Measurements from ENCODE around the gene DPH2.

DPH2 gene

GRCh38 chr1:43970502-43970901 lies 692 bp downstream of the DPH2 start:
- no peak for DNase-seq

- no peak for DNase-seq
Measured at GRCh38 chr1:43970911-43971310, 1.1 kb downstream of the DPH2 start.

- no peak for DNase-seq
Measured at GRCh38 chr1:43971336-43971980, 1.6 kb downstream of the DPH2 start.

- no peak for DNase-seq
Measured at GRCh38 chr1:43973981-43974442, 4.2 kb downstream of the DPH2 start.

- peak; percentile 98 for DNase-seq
Measured at GRCh38 chr1:43974443-43975248, 4.8 kb downstream of the DPH2 start, which contains the start of gene ATP6V0B. Gene ATP6V0B, plus strand, starts transcription at chr1:43974960. Its CDS starts 81 bp downstream, at chr1:43975041.

GRCh38 chr1:43975249-43975961 lies 5.6 kb downstream of the DPH2 start:
- peak; percentile 74 for DNase-seq

- no peak for DNase-seq
Measured at GRCh38 chr1:43976045-43976444, 6.2 kb downstream of the DPH2 start.

GRCh38 chr1:43976890-43977289 lies 7.1 kb downstream of the DPH2 start:
- no peak for DNase-seq

- DNase-seq, result no peak
Measured at GRCh38 chr1:43977376-43978263, 7.8 kb downstream of the DPH2 start.

GRCh38 chr1:43978264-43978550 lies 8.4 kb downstream of the DPH2 start:
- no peak for DNase-seq

- peak; percentile 77 for DNase-seq
Measured at GRCh38 chr1:43978551-43979260, 8.9 kb downstream of the DPH2 start, which contains the start of gene B4GALT2. Gene B4GALT2, plus strand, starts transcription at chr1:43979210. Its CDS starts 1,951 bp downstream, at chr1:43981161.

GRCh38 chr1:43979261-43979527 lies 9.4 kb downstream of the DPH2 start:
- no peak for DNase-seq

GRCh38 chr1:43979528-43980254 lies 9.9 kb downstream of the DPH2 start:
- peak; percentile 70 for DNase-seq

GRCh38 chr1:43980255-43981134 lies 10.7 kb downstream of the DPH2 start:
- DNase-seq, result no peak

GRCh38 chr1:43981135-43981491 lies 11.3 kb downstream of the DPH2 start:
- DNase-seq, result no peak

- no peak for DNase-seq
Measured at GRCh38 chr1:43981636-43982035, 11.8 kb downstream of the DPH2 start.

GRCh38 chr1:43982241-43982640 lies 12.4 kb downstream of the DPH2 start:
- no peak for DNase-seq

- DNase-seq, result no peak
Measured at GRCh38 chr1:43982808-43983207, 13.0 kb downstream of the DPH2 start.

GRCh38 chr1:43983253-43983899 lies 13.6 kb downstream of the DPH2 start:
- no peak for DNase-seq

GRCh38 chr1:43984855-43985254 lies 15.0 kb downstream of the DPH2 start:
- DNase-seq, result no peak

Measured in activated effector memory CD4-positive, alpha-beta T cell treated with anti-CD3 and anti-CD28 coated beads, Interleukin-2, amount 50 U/mL, for 16 hours (primary cell).